Measurements from ENCODE around the gene LARP4.

Gene LARP4

DNA sequence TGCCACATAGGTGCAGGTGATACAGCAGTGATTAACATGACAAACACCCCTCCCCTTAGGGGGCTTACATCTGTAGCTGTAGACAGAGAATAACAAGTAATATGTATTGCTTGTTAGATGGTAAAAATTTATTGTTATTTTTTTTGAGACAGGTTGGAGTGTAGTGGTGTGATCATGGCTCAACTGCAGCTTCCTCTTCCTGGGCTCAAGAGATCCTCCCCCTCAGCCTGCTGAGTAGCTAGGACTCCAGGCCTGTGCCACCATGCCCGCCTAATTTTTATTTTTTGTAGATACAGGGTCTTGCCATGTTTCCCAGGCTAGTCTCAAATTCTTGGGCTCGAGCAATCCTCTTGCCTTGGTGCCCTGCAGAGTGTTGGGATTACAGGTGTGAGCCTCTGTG is 123.9 kb downstream of the LARP4 start:
- DNase-seq (ENCODE audit: low read depth in 2 of 2): no peak

DNA sequence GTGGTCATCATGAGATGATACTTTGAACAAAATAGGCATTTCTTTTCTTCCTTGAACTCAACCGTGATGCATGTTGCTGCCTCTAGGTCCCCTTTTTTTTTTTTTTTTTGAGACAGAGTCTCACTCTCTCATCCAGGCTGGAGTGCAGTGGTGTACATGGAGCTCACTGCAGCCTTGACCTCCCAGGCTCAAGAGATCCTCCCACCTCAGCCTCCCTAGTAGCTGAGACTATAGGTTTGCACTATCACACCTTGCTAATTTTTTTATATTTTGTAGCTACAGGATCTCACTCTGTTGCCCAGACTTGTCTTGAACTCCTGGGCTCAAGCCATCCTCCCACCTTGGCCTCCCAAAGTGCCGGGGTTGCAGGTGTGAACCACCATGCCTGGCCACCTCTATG is 124.7 kb downstream of the LARP4 start:
- DNase-seq (ENCODE audit: low read depth in 2 of 2): no peak

DNA sequence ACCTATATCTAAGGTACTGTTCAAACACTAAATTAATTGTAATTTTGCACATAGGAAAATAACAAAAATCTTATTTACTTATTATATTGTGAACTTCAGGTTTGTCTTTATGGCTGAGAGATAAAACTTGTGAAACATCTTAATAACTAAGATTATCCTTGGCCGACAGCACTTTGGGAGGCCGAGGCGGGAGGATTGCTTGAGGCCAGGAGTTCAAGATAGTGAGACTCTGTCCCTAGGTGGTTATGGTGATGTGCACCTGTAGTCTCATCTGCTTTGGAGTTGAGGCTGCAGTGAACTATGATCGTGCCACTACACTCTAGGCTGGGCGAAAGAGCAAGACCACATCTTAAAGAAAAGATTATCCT is 126.7 kb downstream of the LARP4 start:
- no peak for DNase-seq (ENCODE audit: low read depth in 2 of 2)

DNA sequence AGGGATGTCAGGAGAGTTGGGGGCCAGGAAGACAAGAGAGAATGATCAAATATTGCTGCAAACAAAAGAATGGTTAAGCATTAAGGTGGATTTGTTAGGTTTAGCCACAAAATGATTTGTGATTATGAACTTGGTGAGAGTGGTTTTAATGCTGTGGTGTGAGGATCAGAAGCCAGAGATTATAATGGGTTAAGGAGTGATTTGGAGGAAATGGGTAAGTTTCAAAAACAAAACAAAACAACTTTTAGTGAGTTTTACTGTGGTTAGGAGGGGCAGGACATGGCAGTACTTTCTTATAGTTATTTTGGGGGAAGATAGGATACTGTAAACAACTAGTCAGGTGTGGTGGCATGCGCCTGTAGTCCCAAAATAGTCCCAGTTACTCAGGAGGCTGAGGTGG is 128.1 kb downstream of the LARP4 start:
- DNase-seq (ENCODE audit: low read depth in 2 of 2): no peak

DNA sequence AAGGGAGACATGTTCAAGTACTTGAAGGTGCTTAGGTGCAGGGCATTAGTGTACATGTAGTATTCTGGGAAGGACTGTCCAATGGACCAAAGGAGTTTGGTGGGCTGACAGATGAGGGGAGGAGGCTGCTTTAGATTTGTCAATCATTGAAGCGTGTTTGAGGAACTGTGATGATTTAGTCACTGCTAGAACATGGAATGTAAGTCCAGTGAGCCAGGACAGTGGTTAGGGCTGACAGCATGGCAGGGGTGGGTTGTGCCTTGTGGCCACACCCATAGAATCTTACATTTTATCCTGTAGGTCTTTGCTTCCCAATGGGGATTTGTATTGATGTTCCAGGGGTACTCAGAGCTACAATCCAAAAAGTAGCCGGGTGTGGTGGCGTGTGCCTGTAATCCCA is 128.7 kb downstream of the LARP4 start:
- DNase-seq (ENCODE audit: low read depth in 2 of 2): no peak
